Stimulated activated CD4-positive, alpha-beta T cell treated with anti-CD3 and anti-CD28 coated beads, Interleukin-4, amount 100 ng/mL, for 1 hour (primary cell): Measurements from ENCODE around the gene PRG2.
"Not testable (repeated sequence)": the region's sequence is repeated elsewhere in the genome, so short reads cannot be mapped to it uniquely, and the experiment has no call there.

Experiments
- DNase-seq: peaks from one replicate; pipeline ENCODE4 v3.0.0-alpha.2; 2020

PRG2 gene

GRCh38 chr11:57342702-57343101 is 47.7 kb downstream of the PRG2 start:
- DNase-seq = no peak

- DNase-seq = no peak
These were observed 49.1 kb downstream of the PRG2 start for GRCh38 chr11:57341250-57341808.

GRCh38 chr11:57340039-57340615 is 50.3 kb downstream of the PRG2 start:
- no peak for DNase-seq

- no peak for DNase-seq
These were observed 51.1 kb downstream of the PRG2 start for GRCh38 chr11:57339328-57339727.

- no peak for DNase-seq
These were observed 52.3 kb downstream of the PRG2 start, which contains the start of gene P2RX3 for GRCh38 chr11:57338142-57338541. Gene P2RX3, plus strand, starts transcription at chr11:57338352. Its CDS starts 199 bp downstream, at chr11:57338551.

GRCh38 chr11:57336856-57337255 is 53.6 kb downstream of the PRG2 start:
- DNase-seq = not testable (repeated sequence)
